GM12891 (cell line): ENCODE measurements around the gene HTRA3.

ENCODE experiments used
- DNase-seq: peaks from one replicate; pipeline ENCODE4 v3.0.0; 2011; ENCODE audit warnings: low spot score; ENCODE audit not compliant: insufficient read length
- FAIRE-seq: peaks from 2 replicates; lab custom pipeline; 2011; peaks lifted over from hg19 to GRCh38; lab: Jason Lieb, UNC
- PAX5 ChIP-seq: IDR thresholded peaks from 2 replicates; pipeline ENCODE4 v1.6.1; 2011; ENCODE audit warnings: low read length, moderate library complexity, mild to moderate bottlenecking; ENCODE audit not compliant: insufficient read depth, severe bottlenecking
- POLR2A ChIP-seq: IDR thresholded peaks from 2 replicates; pipeline ENCODE4 v1.6.1; 2011; ENCODE audit warnings: low read depth, low read length, control low read depth
- POLR2AphosphoS5 ChIP-seq: IDR thresholded peaks from 2 replicates; pipeline ENCODE4 v1.6.1; 2011; ENCODE audit warnings: low read depth, low read length, control low read depth
- POU2F2 ChIP-seq: IDR thresholded peaks from 2 replicates; pipeline ENCODE4 v1.6.1; 2011; ENCODE audit warnings: low read depth, mild to moderate bottlenecking, control low read depth, low read length, moderate library complexity
- SPI1 ChIP-seq: IDR thresholded peaks from 2 replicates; pipeline ENCODE4 v1.6.1; 2011; ENCODE audit warnings: low read depth, low read length, control low read depth
- TAF1 ChIP-seq: IDR thresholded peaks from 2 replicates; pipeline ENCODE4 v1.6.1; 2011; ENCODE audit warnings: low read depth, low read length, control low read depth

Gene HTRA3

DNA sequence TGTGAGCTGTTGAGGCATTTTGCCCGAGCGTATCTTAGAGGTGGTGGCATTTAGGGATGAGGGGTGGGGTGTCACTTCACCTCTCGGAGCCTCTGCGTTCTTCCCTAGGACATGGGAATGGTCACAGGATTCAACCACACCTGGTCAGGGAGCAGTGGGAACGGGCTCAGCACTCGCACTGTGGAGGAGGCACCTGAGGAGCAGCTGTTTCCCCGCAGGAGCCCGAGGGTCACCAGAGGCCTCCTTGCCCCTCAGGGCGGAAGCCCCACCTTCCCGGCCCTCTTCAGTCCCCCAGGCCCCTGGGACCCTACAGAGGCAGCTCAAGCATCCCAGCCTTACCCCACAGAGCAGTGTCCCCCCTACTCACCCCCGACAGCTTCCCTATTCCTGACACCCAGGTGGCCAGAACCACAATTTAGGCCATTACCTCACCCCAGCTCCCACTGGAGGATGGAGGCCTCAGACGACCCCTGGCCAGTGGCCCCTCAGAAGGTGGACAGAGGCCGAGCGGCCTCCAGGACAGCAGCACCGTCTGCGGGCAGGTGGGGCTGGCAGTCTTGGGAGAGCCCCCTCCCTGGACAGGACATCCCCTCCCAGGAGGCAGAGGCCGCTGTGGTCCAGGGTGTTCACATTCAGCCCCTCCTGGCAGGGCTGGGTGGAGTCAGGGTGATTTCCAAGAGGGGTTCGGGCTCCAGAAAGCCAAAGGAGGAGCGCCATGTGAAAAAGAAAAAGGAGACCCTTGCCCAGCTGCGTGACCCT lies 4.2 kb upstream of the HTRA3 start:
- FAIRE-seq = no peak

DNA sequence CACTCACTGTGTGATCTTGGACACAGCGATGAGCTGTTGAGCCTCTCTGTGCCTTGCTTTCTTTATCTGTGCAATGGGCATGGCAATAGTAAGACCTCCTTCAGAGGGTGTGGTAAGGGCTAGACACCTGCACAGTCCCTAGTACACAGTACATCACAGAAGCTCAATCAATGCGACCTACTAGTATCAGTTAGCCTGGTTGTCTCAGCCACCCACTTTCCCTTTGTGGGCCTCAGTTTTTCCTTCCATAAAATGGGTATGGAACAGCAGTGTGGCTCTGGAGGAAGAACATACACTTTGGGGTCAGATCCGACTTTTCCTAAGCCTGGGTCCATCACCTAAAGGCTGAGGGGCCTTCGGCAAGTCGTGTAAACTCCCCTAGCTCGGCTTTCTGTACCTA lies 3.5 kb upstream of the HTRA3 start:
- no peak for DNase-seq
- FAIRE-seq = no peak
- no peak for TF ChIP-seq POLR2AphosphoS5
- TF ChIP-seq TAF1 = no peak
- no peak for TF ChIP-seq POU2F2
- TF ChIP-seq PAX5 = no peak
- TF ChIP-seq SPI1 = no peak
- TF ChIP-seq POLR2A = no peak

More for the DNA sequence above, 4.2 kb upstream of the HTRA3 start:
- DNase-seq = no peak
- TF ChIP-seq POLR2A = no peak
- no peak for TF ChIP-seq POLR2AphosphoS5
- no peak for TF ChIP-seq POU2F2
- no peak for TF ChIP-seq TAF1
- no peak for TF ChIP-seq PAX5
- no peak for TF ChIP-seq SPI1

DNA sequence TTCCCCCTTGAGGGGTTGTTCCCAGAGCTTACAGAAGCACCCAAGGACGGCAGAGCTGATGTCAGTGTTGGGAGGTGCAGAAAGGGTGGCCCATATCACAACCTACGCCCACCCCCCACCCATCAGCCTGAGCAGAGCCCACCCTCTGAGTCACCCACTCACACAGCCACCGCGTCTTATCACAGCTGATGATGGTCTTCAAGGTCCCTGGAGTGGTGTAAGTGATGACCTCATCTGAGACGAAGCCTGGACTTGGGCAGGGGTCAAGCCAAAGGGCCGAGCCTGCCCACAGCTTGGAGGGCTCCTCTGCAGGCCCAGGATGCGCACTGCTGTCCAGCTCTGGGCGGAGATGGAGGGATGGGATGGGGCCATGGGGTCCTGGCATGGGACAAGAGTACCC lies 3.0 kb upstream of the HTRA3 start:
- DNase-seq (no peak), FAIRE-seq (no peak)
- TF ChIP-seq PAX5 = no peak
- no peak for TF ChIP-seq POU2F2
- no peak for TF ChIP-seq SPI1
- TF ChIP-seq POLR2A = no peak
- no peak for TF ChIP-seq TAF1

DNA sequence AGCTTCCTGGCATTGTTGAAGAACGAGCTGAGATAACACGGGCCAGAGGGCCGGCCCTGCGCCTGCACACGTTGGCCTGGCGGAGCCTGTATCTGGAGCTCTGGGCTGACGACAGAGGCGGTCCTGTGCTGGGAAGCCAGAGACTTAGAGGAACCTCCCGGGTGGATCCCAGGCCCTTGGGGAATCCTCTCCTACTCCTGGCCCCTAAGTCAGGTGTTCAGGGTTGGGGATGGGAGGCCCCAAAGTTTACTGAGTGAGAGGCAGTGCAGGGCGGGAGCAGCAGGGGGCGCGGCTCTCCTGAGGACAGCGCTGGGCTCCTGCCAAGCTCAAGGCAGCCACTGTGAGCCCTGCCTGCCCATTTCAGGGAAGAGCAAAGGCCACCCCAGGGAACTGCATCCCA lies 2.5 kb upstream of the HTRA3 start:
- no peak for TF ChIP-seq POU2F2
- TF ChIP-seq SPI1 = no peak
- TF ChIP-seq POLR2A = no peak
- TF ChIP-seq POLR2AphosphoS5 = no peak
- TF ChIP-seq PAX5 = no peak
- TF ChIP-seq TAF1 = no peak
- DNase-seq (peak; percentile 77), FAIRE-seq (no peak)

DNA sequence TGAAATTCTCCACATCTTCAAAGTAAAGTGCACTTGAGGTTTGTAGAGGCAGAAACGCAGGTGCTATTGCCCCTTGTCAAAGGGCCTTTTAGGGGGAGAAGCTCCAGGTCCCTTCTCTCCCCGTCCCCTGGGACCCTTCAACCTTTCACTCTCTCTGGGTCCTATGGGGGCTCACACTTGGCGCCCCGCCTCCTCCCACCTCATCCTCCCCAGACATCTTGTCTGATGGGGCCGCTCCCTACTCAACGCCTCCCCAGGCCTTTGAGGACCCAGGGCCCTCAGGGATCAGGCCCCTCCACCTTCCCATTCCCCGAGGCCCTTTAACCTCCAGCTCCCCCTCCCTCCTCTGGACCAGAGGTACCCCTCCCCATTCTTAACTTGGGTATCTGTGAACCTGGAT lies 1.3 kb upstream of the HTRA3 start:
- FAIRE-seq (no peak), DNase-seq (no peak)
- TF ChIP-seq SPI1 = no peak
- no peak for TF ChIP-seq POLR2AphosphoS5
- no peak for TF ChIP-seq TAF1
- no peak for TF ChIP-seq PAX5
- TF ChIP-seq POLR2A = no peak
- TF ChIP-seq POU2F2 = no peak

DNA sequence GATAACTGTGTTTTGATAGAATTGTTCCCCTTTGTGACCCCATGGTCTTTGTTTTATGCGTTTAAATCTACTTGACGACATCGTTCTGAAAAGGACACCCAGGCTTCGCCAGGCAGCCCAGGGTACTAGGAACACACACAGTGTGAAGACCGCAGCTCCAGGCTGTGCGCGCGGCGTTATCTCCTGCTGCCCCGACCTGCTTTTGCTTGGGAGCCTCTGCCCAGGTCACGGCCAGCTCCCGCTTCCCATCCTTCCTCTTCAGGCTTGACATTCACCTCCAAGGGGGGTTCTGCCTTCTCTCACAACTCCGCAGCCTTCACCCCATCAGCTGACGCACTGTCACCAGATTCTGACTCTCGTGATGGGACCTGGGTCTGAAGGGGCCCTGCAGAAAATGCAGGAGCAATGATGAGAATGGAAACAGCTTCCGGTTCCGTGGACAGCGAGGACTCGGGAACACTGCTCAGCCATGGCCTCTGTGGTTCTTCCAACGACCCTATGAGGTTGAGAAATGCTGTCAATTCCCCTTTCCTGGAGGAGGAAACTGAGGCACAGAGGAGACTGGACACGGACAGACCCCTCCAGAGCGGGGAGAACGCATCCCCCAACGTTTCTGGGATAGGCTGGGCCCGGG lies 536 bp upstream of the HTRA3 start:
- no peak for FAIRE-seq
- no peak for DNase-seq
- TF ChIP-seq POLR2A = no peak
- no peak for TF ChIP-seq PAX5
- no peak for TF ChIP-seq SPI1
- no peak for TF ChIP-seq POU2F2
- no peak for TF ChIP-seq TAF1
- no peak for TF ChIP-seq POLR2AphosphoS5

DNA sequence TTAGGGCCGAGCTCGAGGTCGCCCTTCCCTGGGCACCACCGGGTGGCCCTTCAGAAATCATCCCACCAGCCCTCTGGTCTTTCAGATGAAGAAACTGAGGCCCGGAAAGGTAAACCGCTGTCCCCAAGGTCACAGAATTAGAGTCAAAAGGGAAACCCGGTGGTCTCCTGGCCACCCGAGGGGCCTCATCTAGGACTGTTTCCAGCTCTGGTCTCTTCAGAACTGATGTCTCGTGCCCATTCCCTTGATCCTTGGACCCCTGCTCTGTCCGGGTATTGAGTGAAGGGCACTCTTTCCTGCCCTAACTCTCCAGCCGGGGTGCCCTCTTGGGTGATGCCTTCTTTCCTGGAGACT lies 841 bp downstream of the HTRA3 start:
- FAIRE-seq = no peak
- DNase-seq = no peak
- TF ChIP-seq SPI1 (no peak), POLR2A (no peak), TAF1 (no peak), POLR2AphosphoS5 (no peak), POU2F2 (no peak), PAX5 (no peak)

DNA sequence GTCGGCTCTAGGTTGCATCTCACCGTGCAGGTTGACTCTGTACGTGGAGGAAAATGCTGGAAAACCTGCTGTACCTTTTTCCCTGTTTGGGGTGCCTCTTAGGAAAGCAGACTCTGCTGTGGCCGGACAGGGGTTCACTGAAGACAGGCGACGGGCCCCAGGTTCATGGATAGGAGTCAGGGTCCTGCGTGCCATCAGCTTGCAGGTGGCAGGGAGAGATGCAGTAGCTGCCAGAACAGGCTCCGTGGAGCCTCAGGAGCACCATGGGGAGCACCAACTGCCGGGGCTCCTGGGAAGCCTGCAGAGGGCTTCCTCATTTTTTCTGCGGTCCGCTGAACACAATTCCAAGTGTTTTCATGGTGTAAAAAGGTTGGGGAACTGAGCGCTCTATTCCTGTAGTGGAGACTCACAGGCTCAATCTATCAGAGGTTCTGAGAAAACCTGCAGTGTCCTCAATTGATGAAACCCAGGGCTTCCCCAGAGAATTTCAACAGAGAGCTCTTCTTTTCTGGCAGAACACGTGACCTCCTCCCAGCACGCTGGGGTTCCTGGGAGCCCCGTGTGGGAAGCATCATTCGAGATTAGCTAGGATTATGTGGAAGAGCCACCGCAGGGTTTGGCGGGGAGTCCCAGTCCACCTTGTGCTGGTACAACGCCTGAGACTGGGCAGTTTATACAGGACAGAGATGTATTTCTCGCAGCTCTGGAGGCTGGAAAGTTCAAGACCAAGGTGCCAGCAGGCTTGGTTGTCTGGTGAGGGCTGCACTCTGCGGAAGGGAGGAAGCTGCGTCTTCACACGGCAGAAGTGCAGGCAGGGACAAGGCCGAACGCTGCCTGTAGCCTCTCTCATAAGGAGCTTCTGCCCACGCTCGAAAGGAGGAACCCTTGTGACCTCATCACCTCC lies 1.6 kb downstream of the HTRA3 start:
- DNase-seq (no peak), FAIRE-seq (no peak)
- no peak for TF ChIP-seq POLR2AphosphoS5

DNA sequence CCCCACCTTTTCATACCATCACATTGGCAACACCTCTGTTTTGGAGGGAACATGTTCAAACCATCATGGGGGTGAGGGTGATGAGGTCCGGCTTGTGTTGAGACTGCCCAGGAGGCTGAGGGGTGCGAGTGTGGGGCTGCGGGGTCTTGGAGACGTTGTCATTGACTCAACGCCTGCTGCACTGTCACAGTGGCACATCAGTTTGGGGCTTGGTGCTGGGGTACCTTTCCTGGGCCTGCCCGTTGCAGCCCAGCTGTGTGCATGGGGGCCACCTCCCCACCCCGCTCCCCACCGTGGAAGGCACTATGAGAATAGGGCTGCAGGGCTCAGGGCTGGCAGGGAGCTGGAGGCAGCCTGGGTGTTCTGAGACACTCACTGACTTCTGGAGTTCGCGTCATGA lies 2.3 kb downstream of the HTRA3 start:
- no peak for DNase-seq
- TF ChIP-seq TAF1 (no peak), POLR2AphosphoS5 (no peak), POLR2A (no peak), SPI1 (no peak), POU2F2 (no peak), PAX5 (no peak)
- no peak for FAIRE-seq
